Ovary (tissue), 3 donors: ENCODE data around the gene METRN.

Experiments
- CTCF ChIP-seq, 3 donors: fragments of 450-650 bp in 2 of 3; fragments of 200-600 bp in 1 of 3; IDR thresholded peaks; one replicate each; pipeline versions ENCODE4 v1.5.1 to v1.8.0; 2016 to 2022; ENCODE audit warnings: antibody characterized with exemption in 3 of 3, mild to moderate bottlenecking in 1 of 3
- POLR2A ChIP-seq: fragments of 450-650 bp; IDR thresholded peaks from one replicate; pipeline ENCODE4 v1.6.1; 2017; ENCODE audit warnings: antibody characterized with exemption, mild to moderate bottlenecking, moderate library complexity
- donor health status: DM: no; HTN: no; CAD: no.

GRCh38 chr16:766820-767640 lies 52.1 kb downstream of the METRN start:
- no peak for TF ChIP-seq CTCF (IDR thresholded peaks at IDR 0.05)
- no peak for TF ChIP-seq POLR2A
